Astrocyte (in vitro differentiated cells and primary cell): ENCODE results near the gene VIPR2. TPM values are rescaled to one million over a fixed set of nuclear protein-coding genes. Genes with fewer than 3 reads are reported as not detected.

ENCODE experiments used
- DNase-seq: peaks from one replicate; pipeline ENCODE4 v3.0.0-alpha.2; 2010; ENCODE audit warnings: low read depth
- FAIRE-seq: peaks from 2 replicates; lab custom pipeline; 2011; peaks lifted over from hg19 to GRCh38; lab: Jason Lieb, UNC
- H2AFZ ChIP-seq: 2 replicates; pipeline ENCODE4 v1.6.0; 2012; ENCODE audit warnings: low read depth, low read length, inconsistent platforms
- H3K27ac ChIP-seq: 2 replicates; pipeline ENCODE4 v1.5.1; 2011; ENCODE audit warnings: low read depth, low read length, inconsistent platforms
- H3K27me3 ChIP-seq: 2 replicates; pipeline ENCODE4 v1.6.0; 2011; ENCODE audit warnings: low read length, inconsistent platforms; ENCODE audit not compliant: insufficient read depth
- H3K36me3 ChIP-seq: 2 replicates; pipeline ENCODE4 v1.5.1; 2011; ENCODE audit warnings: low read length, inconsistent platforms; ENCODE audit not compliant: insufficient read depth
- H3K4me1 ChIP-seq: 2 replicates; pipeline ENCODE4 v1.5.1; 2011; ENCODE audit warnings: low read length, inconsistent platforms; ENCODE audit not compliant: insufficient read depth
- H3K4me2 ChIP-seq: 2 replicates; pipeline ENCODE4 v1.6.0; 2012; ENCODE audit warnings: low read length, inconsistent platforms
- H3K4me3 ChIP-seq: 2 replicates; pipeline ENCODE4 v1.5.1; 2011; ENCODE audit warnings: low read depth, mild to moderate bottlenecking, low read length, inconsistent platforms; ENCODE audit not compliant: insufficient read depth
- H3K79me2 ChIP-seq: 2 replicates; pipeline ENCODE4 v1.6.0; 2012; ENCODE audit warnings: mild to moderate bottlenecking, low read length, inconsistent platforms; ENCODE audit not compliant: insufficient read depth
- H3K9ac ChIP-seq: 2 replicates; pipeline ENCODE4 v1.6.0; 2012; ENCODE audit warnings: mild to moderate bottlenecking, low read length, inconsistent platforms
- H3K9me3 ChIP-seq: 2 replicates; pipeline ENCODE4 v1.5.1; 2012; ENCODE audit warnings: low read depth, mild to moderate bottlenecking, low read length, inconsistent platforms; ENCODE audit not compliant: insufficient read depth
- H4K20me1 ChIP-seq: 2 replicates; pipeline ENCODE4 v1.6.0; 2012; ENCODE audit warnings: low read length, inconsistent platforms; ENCODE audit not compliant: insufficient read depth
- H3K27ac Mint-ChIP-seq: one replicate; pipeline ENCODE4 v1.8.0; 2021; ENCODE audit warnings: mild to moderate bottlenecking, mixed read lengths; ENCODE audit not compliant: unreplicated experiment
- H3K27me3 Mint-ChIP-seq: one replicate; pipeline ENCODE4 v1.8.0; 2021; ENCODE audit warnings: low read depth, mixed read lengths; ENCODE audit not compliant: unreplicated experiment
- H3K36me3 Mint-ChIP-seq: one replicate; pipeline ENCODE4 v1.8.0; 2021; ENCODE audit warnings: low read depth, mixed read lengths; ENCODE audit not compliant: unreplicated experiment
- H3K4me1 Mint-ChIP-seq: one replicate; pipeline ENCODE4 v1.8.0; 2021; ENCODE audit warnings: low read depth, mixed read lengths; ENCODE audit not compliant: unreplicated experiment
- H3K4me3 Mint-ChIP-seq: one replicate; pipeline ENCODE4 v1.8.0; 2021; ENCODE audit warnings: mild to moderate bottlenecking, moderate library complexity, mixed read lengths; ENCODE audit not compliant: unreplicated experiment
- H3K9me3 Mint-ChIP-seq: one replicate; pipeline ENCODE4 v1.8.0; 2021; ENCODE audit warnings: mild to moderate bottlenecking, mixed read lengths; ENCODE audit not compliant: unreplicated experiment
- CTCF ChIP-seq: IDR thresholded peaks from 2 replicates; pipeline ENCODE4 v1.5.1; 2011; ENCODE audit warnings: low read depth, mild to moderate bottlenecking, inconsistent platforms, low read length, moderate library complexity; ENCODE audit not compliant: insufficient read depth
- EZH2 ChIP-seq: IDR thresholded peaks from 2 replicates; pipeline ENCODE4 v1.6.1; 2012; ENCODE audit warnings: mild to moderate bottlenecking, low read length, inconsistent platforms; ENCODE audit not compliant: insufficient read depth
- total RNA-seq: library from RNA; stranded (reverse); gene quantifications from 2 replicates; pipeline ENCODE4 v1.2.1, GENCODE V29; 2021

The VIPR2 gene
- total RNA-seq, 1 donor from 2014 or later, result 0.68 TPM

GRCh38 chr7:159147687-159148086 lies 3.0 kb upstream of the VIPR2 start:
- Histone ChIP-seq H3K27ac (no peak overlapping the region), H3K27me3 (peaks cover 21% of the 10 kb centered on the region), H2AFZ (no peak overlapping the region), H3K4me1 (no peaks in the 10 kb centered on the region), H3K36me3 (no peaks in the 10 kb centered on the region), H3K79me2 (no peaks in the 10 kb centered on the region), H4K20me1 (no peaks in the 10 kb centered on the region), H3K4me2 (no peak overlapping the region), H3K9ac (no peak overlapping the region), H3K4me3 (no peak overlapping the region), H3K9me3 (no peaks in the 10 kb centered on the region)
- H3K4me3 Mint-ChIP-seq, result no peak overlapping the region
- DNase-seq, result no peak
- H3K9me3 Mint-ChIP-seq, result peaks cover 1% of the 10 kb centered on the region
- H3K27ac Mint-ChIP-seq, result no peak overlapping the region
- FAIRE-seq, result no peak
- TF ChIP-seq CTCF, result no peak
- no peaks in the 10 kb centered on the region for H3K36me3 Mint-ChIP-seq
- H3K27me3 Mint-ChIP-seq, result peaks cover 31% of the 10 kb centered on the region
- H3K4me1 Mint-ChIP-seq, result peaks cover under 1% of the 10 kb centered on the region

- peaks cover 1% of the 10 kb centered on the region for H3K9me3 Mint-ChIP-seq
- DNase-seq (no peak), FAIRE-seq (no peak)
- Histone ChIP-seq H3K4me1 (no peaks in the 10 kb centered on the region), H3K9me3 (no peaks in the 10 kb centered on the region), H3K27me3 (peaks cover 22% of the 10 kb centered on the region), H4K20me1 (no peaks in the 10 kb centered on the region), H3K27ac (no peak overlapping the region), H3K79me2 (no peaks in the 10 kb centered on the region), H3K4me3 (no peak overlapping the region), H3K9ac (no peak overlapping the region), H3K36me3 (no peaks in the 10 kb centered on the region), H3K4me2 (no peak overlapping the region), H2AFZ (no peak overlapping the region)
- H3K4me1 Mint-ChIP-seq, result peaks cover 3% of the 10 kb centered on the region
- peaks cover 31% of the 10 kb centered on the region for H3K27me3 Mint-ChIP-seq
- no peaks in the 10 kb centered on the region for H3K36me3 Mint-ChIP-seq
- TF ChIP-seq EZH2 (no peak), CTCF (no peak)
- no peak overlapping the region for H3K4me3 Mint-ChIP-seq
- no peak overlapping the region for H3K27ac Mint-ChIP-seq
Observed at GRCh38 chr7:159147246-159147645, 2.6 kb upstream of the VIPR2 start.

GRCh38 chr7:159146084-159146858 lies 1.6 kb upstream of the VIPR2 start:
- Mint-ChIP-seq H3K27ac (no peak overlapping the region), H3K4me1 (peaks cover 8% of the 10 kb centered on the region), H3K27me3 (peaks cover 30% of the 10 kb centered on the region), H3K9me3 (peaks cover 1% of the 10 kb centered on the region), H3K36me3 (no peaks in the 10 kb centered on the region), H3K4me3 (no peak overlapping the region)
- H3K9me3 ChIP-seq, result no peaks in the 10 kb centered on the region
- no peaks in the 10 kb centered on the region for H3K79me2 ChIP-seq
- H3K4me3 ChIP-seq, result no peak overlapping the region
- DNase-seq, result no peak
- H4K20me1 ChIP-seq, result no peaks in the 10 kb centered on the region
- no peak overlapping the region for H3K4me2 ChIP-seq
- TF ChIP-seq EZH2 (no peak), CTCF (no peak)
- FAIRE-seq, result peak; percentile 43
- H3K36me3 ChIP-seq, result no peaks in the 10 kb centered on the region
- H3K9ac ChIP-seq, result no peak overlapping the region
- H3K4me1 ChIP-seq, result no peaks in the 10 kb centered on the region
- H2AFZ ChIP-seq, result no peak overlapping the region
- peaks cover 25% of the 10 kb centered on the region for H3K27me3 ChIP-seq
- no peak overlapping the region for H3K27ac ChIP-seq
